Measurements from ENCODE around the gene RTL1. TPM values are rescaled to one million over a fixed set of nuclear protein-coding genes. Genes with fewer than 3 reads are reported as not detected.

The RTL1 gene
- total RNA-seq, 1 donor from 2014 or later: not detected

DNA sequence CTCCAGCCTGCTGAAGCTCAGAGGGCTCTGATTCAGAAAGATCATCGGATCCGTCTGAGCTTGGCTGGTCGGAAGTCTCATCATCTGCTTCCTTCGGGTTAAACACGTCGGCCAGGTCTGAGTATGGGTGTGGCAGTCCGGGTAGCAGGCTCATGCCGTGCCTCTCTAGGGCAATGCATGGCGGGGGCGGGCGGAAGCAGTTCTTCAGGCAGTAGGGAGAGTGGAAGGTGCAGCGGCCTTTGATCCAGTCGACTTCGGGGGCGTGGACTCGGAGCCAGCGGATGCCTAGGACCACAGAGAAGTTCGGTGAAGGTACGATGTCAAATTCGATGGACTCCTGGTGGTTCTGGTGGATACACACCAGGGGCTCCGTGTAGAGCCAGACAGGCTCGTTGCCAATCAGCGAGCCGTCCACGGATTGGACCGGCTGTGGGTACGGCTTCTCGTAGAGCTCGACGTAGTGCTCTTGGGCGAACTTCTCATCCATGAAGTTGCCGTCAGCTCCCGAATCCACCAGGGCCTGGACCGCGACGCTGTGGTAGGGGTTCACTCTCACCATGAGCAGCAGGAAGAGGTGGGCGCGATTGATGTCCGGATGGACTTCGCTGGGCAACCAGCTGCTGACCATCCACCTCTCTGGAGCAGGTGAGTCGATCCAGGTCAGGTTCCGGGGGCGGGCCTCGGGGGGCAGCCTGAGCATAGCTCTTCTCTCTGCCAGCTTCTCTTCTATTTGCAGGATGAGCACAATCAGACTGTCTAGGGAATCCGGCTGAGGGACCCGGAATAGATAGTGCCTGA is 20.3 kb downstream of the RTL1 start:
- FAIRE-seq: no peak
- no peaks in the 10 kb centered on the region for H3K27me3 ChIP-seq (ENCODE audit: control insufficient read depth, insufficient read depth, low read length)
- no peak for DNase-seq (ENCODE audit: low read depth)
- TF ChIP-seq, protein P1, sequence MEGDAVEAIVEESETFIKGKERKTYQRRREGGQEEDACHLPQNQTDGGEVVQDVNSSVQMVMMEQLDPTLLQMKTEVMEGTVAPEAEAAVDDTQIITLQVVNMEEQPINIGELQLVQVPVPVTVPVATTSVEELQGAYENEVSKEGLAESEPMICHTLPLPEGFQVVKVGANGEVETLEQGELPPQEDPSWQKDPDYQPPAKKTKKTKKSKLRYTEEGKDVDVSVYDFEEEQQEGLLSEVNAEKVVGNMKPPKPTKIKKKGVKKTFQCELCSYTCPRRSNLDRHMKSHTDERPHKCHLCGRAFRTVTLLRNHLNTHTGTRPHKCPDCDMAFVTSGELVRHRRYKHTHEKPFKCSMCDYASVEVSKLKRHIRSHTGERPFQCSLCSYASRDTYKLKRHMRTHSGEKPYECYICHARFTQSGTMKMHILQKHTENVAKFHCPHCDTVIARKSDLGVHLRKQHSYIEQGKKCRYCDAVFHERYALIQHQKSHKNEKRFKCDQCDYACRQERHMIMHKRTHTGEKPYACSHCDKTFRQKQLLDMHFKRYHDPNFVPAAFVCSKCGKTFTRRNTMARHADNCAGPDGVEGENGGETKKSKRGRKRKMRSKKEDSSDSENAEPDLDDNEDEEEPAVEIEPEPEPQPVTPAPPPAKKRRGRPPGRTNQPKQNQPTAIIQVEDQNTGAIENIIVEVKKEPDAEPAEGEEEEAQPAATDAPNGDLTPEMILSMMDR (IDR thresholded peaks at IDR 0.05; ENCODE audit: insufficient read depth, low read length, severe bottlenecking): no peak
- H3K36me3 ChIP-seq (ENCODE audit: control insufficient read depth, insufficient read depth, low read length): no peaks in the 10 kb centered on the region
- H3K4me3 ChIP-seq (ENCODE audit: low read depth, low read length): no peak overlapping the region

DNA sequence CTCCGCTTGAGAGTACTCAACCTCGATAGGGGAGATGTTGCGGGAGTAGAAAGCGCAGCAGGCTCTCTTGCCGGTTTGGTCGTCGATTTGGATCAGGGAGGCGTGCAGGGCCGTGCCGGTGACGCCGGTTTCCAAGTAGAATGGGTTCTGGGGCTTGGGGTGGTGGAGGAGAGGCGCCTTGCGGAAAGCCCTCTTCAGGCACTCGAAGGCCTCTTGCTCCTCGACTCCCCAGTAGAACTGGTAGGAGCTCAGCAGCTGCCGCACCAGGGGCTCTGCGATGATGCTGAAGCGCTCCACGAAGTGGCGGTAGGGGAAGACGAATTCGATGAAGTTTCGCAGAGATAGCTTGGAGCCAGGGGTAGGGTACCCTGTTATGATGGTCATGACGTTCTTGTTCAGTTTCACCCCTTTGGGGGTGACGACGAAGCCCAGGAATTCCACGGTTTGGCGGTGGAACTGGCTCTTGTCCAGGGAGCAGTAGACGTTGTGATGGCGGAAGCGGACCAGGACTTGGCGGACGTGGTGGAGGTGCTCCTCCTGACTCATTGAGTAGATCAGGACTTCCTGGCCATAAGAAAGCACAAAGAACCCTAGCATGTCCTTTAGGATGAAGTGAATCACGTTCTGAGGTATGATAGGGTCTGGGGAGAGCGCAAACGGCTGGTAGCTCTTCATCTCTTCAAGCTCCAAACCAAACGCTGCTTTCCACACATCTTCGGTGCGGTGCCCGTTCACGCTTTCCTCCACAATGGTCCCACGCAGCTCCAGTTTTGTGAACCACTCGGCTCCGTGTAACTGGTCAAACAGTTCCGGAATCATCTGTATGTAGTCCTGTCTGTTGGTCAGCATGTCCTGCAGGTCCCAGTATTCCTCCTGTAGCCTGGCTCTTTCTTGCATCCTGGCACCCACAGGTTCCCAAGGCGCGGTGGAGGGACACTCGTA is 21.2 kb downstream of the RTL1 start:
- Histone ChIP-seq H3K36me3 (ENCODE audit: control insufficient read depth, insufficient read depth, low read length) (no peaks in the 10 kb centered on the region), H3K27me3 (ENCODE audit: control insufficient read depth, insufficient read depth, low read length) (no peaks in the 10 kb centered on the region), H3K4me3 (ENCODE audit: low read depth, low read length) (no peak overlapping the region)
- TF ChIP-seq, protein P1 (IDR thresholded peaks at IDR 0.05; ENCODE audit: insufficient read depth, low read length, severe bottlenecking): no peak
- DNase-seq (ENCODE audit: low read depth) (no peak), FAIRE-seq (peak; percentile 36)

DNA sequence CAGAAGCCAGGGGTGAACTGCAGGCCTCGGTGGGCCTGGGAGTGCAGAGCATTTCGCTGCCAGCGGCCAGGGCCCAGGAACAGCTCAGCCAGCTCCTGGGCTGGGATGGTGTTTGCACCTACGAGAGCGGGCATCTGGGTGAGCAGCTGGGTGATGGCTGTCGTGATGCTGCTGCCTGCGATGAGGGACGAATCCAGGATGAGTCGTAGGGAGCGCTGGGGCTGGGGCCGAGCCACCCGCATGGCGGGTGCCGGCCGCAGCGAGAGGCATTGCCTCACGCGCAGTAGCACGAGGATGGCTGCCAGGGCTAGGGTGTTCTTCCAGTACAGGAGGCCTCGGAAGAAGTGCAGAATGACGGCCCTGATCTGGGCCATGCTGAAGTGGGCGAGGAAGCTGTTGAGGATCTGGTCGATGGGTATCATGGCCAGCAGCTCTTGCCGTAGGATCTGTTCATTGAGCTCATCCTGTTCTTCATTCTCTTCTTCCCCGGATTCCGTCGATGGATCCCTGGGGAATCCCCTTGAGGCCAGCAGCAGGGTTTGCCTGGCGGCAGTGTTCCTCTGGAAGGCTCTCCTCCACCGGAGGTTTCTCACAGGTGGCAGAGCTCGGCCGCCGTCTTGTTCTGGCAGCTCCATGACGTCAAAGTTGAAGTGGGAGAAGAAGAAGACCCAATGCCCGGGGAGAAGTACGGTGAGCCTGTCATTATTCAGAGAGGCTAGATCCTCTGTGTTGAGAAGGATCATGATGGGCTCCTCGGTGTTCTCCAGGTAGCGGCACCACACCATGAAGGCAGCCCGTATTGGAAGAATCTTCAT is 22.1 kb downstream of the RTL1 start:
- DNase-seq (ENCODE audit: low read depth) (no peak), FAIRE-seq (no peak)
- TF ChIP-seq, protein P1 (IDR thresholded peaks at IDR 0.05; ENCODE audit: insufficient read depth, low read length, severe bottlenecking): no peak
- Histone ChIP-seq H3K27me3 (ENCODE audit: control insufficient read depth, insufficient read depth, low read length) (no peaks in the 10 kb centered on the region), H3K36me3 (ENCODE audit: control insufficient read depth, insufficient read depth, low read length) (no peaks in the 10 kb centered on the region), H3K4me3 (ENCODE audit: low read depth, low read length) (no peak overlapping the region)

DNA sequence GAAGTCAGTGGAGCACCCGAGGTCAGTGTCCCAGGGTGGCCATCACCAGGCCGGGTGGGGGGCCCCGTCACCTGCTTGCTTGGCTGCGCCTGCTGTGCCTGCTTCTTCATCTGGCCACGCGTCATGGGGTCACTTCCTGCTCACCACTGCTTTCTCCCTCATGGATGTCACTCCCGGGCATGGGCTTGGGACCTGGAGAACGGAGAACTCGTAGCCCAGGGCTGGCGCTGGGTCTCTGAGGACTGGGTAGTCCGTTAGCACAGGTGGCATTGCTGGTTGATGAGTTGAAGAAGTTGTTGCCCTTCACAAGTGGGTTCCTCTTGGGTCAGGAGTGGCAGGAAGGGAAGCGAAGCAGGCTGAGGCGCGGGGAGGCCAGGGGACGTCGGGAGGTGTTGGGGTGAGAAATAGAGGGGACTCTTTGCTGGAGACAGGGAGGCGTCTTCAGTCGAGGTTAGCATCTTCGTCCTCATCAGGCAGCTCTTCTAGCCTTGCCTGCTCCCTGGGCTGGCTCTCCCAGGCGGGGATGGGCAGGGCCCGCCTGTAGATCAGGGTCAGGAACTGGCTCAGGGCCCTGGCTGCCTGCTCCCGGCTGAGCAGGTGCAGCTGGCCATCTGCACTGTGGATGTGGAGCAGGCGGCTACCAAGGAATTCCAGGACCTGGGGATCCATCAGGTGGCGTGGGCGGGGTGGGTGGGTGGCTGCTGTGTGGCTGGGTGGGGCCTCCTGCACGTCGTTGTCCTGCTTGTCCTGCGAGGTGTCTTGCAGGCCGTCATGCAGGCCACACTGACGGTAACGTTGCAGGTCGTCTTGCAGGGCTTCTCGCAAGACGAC is 23.0 kb downstream of the RTL1 start:
- TF ChIP-seq, protein P1 (IDR thresholded peaks at IDR 0.05; ENCODE audit: insufficient read depth, low read length, severe bottlenecking): no peak
- no peak overlapping the region for H3K4me3 ChIP-seq (ENCODE audit: low read depth, low read length)
- no peaks in the 10 kb centered on the region for H3K27me3 ChIP-seq (ENCODE audit: control insufficient read depth, insufficient read depth, low read length)
- FAIRE-seq (no peak), DNase-seq (ENCODE audit: low read depth) (no peak)
- H3K36me3 ChIP-seq (ENCODE audit: control insufficient read depth, insufficient read depth, low read length): no peaks in the 10 kb centered on the region

DNA sequence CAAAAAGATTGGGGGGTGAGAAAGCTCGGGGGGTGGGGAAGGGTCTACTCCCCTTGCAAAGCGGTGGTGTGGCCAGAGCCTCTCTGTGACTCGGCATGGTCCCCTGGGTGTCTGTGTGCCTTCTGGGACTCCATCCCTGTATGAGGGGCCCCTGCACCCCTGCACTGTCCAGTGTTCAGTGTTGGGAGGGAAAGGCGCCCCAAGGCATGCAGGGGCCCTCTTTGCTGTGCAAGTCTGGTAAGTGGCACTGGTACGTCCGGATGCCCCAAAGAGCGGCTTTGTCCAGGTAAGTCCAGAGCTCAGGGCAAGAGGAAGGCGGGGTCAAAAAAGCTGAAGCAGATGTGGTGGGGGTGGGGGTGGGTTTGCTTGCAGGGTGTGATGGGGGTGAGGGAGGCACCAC is 23.7 kb downstream of the RTL1 start:
- TF ChIP-seq, protein P1 (IDR thresholded peaks at IDR 0.05; ENCODE audit: insufficient read depth, low read length, severe bottlenecking): no peak
- Histone ChIP-seq H3K4me3 (ENCODE audit: low read depth, low read length) (no peak overlapping the region), H3K36me3 (ENCODE audit: control insufficient read depth, insufficient read depth, low read length) (no peaks in the 10 kb centered on the region), H3K27me3 (ENCODE audit: control insufficient read depth, insufficient read depth, low read length) (no peaks in the 10 kb centered on the region)
- DNase-seq (ENCODE audit: low read depth) (no peak), FAIRE-seq (no peak)

All from bronchial epithelial cell (primary cell).